ENCODE measurements around the gene PDE8A.

- TF ChIP-seq ZNF24 (IDR thresholded peaks at IDR 0.05) (no peak), MAX (IDR thresholded peaks at IDR 0.05; ENCODE audit: low read depth, low read length) (no peak), CTCF (IDR thresholded peaks at IDR 0.05 in 2 of 3, conservative IDR thresholded peaks at IDR 0.05 in 1 of 3; ENCODE audit: control insufficient read depth in 2 of 3, extremely low read depth in 1 of 3, insufficient read depth in 1 of 3, low read depth in 3 of 3, low read length in 3 of 3) (no peak), RAD21 (IDR thresholded peaks at IDR 0.05; ENCODE audit: insufficient read depth, low read depth, low read length) (no peak), ZNF274 (IDR thresholded peaks at IDR 0.05; ENCODE audit: insufficient read depth, insufficient read length) (no peak), CEBPZ (IDR thresholded peaks at IDR 0.05; ENCODE audit: low read depth, low read length) (no peak)
Measured at GRCh38 chr15:85097250-85097649, 115.6 kb downstream of the PDE8A start.
